Upper lobe of right lung (tissue), 1 donor: ENCODE data around the gene SRPK2. TPM values are rescaled to one million over a fixed set of nuclear protein-coding genes. Genes with fewer than 3 reads are reported as not detected.

ENCODE experiments used
- ATAC-seq: fragments of 200-7000 bp; cut with Tn5 transposase; one replicate; pipeline ENCODE4 v1.9.1; 2020; ENCODE audit warnings: mild to moderate bottlenecking, moderate library complexity
- DNase-seq: peaks from one replicate; pipeline ENCODE4 v3.0.0-alpha.2; 2020
- H3K27ac ChIP-seq: fragments of 200-600 bp; one replicate; pipeline ENCODE4 v1.8.0; 2022
- H3K27me3 ChIP-seq: fragments of 200-600 bp; one replicate; pipeline ENCODE4 v1.8.0; 2022; ENCODE audit warnings: mild to moderate bottlenecking
- H3K36me3 ChIP-seq: fragments of 200-600 bp; one replicate; pipeline ENCODE4 v1.8.0; 2022
- H3K4me1 ChIP-seq: fragments of 200-600 bp; one replicate; pipeline ENCODE4 v1.8.0; 2022
- H3K4me3 ChIP-seq: fragments of 200-600 bp; one replicate; pipeline ENCODE4 v1.8.0; 2022; ENCODE audit warnings: mild to moderate bottlenecking
- H3K9me3 ChIP-seq: fragments of 200-600 bp; one replicate; pipeline ENCODE4 v1.8.0; 2022
- intact Hi-C: fragments of 100-400 bp; cut with DNase I; formaldehyde crosslinking; loops from one replicate; pipeline ENCODE4 v1.11.0; 2022
- total RNA-seq: library from RNA; stranded (reverse); fragmentation: NEBNext Ultra II Directional; extraction: Animal tissue kit (Norgen Biotek cat#: 25700); gene quantifications from one replicate; pipeline ENCODE4 v1.2.1, GENCODE V29; 2021
- TF ChIP-seq, protein P1 (sequence below): fragments of 200-600 bp; IDR thresholded peaks from one replicate; pipeline ENCODE4 v1.8.0; 2022; ENCODE audit warnings: antibody characterized with exemption
- donor health status: DM: no; HTN: yes; CAD: no; lungs with severe emphysema.

The SRPK2 gene
- total RNA-seq, 1 donor from 2014 or later = 48.5 TPM

DNA sequence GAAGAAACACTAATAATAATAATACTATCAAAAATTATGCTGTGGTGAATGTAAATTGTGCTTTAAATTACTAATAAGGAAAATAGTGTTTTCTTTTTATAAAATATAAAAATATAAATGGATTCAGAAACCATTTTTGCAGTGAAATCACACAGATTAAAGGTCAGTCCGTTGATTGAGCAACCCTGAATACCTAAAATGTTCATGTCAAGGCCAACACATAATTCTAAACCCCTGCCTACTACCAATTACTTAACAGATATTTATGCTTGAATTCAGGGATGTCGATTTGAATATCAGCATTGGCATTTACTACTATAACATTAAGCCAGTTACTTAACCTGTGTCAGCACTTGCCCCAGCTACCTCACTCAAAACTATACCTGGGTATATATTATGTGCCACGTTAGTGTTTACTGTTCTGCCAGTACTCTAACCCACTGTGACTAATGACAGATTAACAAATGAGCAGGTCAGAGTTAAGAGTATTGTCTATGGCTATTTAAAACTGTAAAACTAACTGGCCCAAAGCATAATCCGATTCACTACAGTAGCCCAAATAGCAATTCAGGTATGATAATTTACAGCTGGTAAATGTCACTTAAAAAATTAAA, 209.7 kb downstream of the SRPK2 start:
- H3K27me3 ChIP-seq = no peaks in the 10 kb centered on the region
- H3K9me3 ChIP-seq = peaks cover 4% of the 10 kb centered on the region
- intact Hi-C loops = no loop called here
- DNase-seq = no peak
- no peak for ATAC-seq
- no peak overlapping the region for H3K27ac ChIP-seq
- no peak overlapping the region for H3K4me3 ChIP-seq
- H3K4me1 ChIP-seq = no peaks in the 10 kb centered on the region
- TF ChIP-seq, protein P1, sequence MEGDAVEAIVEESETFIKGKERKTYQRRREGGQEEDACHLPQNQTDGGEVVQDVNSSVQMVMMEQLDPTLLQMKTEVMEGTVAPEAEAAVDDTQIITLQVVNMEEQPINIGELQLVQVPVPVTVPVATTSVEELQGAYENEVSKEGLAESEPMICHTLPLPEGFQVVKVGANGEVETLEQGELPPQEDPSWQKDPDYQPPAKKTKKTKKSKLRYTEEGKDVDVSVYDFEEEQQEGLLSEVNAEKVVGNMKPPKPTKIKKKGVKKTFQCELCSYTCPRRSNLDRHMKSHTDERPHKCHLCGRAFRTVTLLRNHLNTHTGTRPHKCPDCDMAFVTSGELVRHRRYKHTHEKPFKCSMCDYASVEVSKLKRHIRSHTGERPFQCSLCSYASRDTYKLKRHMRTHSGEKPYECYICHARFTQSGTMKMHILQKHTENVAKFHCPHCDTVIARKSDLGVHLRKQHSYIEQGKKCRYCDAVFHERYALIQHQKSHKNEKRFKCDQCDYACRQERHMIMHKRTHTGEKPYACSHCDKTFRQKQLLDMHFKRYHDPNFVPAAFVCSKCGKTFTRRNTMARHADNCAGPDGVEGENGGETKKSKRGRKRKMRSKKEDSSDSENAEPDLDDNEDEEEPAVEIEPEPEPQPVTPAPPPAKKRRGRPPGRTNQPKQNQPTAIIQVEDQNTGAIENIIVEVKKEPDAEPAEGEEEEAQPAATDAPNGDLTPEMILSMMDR = no peak
- H3K36me3 ChIP-seq = no peaks in the 10 kb centered on the region

- Histone ChIP-seq H3K4me1 (no peaks in the 10 kb centered on the region), H3K36me3 (no peaks in the 10 kb centered on the region), H3K27ac (no peak overlapping the region), H3K9me3 (peaks cover 4% of the 10 kb centered on the region), H3K27me3 (no peaks in the 10 kb centered on the region), H3K4me3 (no peak overlapping the region)
- TF ChIP-seq, protein P1 = no peak
- ATAC-seq (no peak), DNase-seq (no peak)
- intact Hi-C loops = no loop called here
Observed at GRCh38 chr7:105178177-105178576, 210.5 kb downstream of the SRPK2 start.

DNA sequence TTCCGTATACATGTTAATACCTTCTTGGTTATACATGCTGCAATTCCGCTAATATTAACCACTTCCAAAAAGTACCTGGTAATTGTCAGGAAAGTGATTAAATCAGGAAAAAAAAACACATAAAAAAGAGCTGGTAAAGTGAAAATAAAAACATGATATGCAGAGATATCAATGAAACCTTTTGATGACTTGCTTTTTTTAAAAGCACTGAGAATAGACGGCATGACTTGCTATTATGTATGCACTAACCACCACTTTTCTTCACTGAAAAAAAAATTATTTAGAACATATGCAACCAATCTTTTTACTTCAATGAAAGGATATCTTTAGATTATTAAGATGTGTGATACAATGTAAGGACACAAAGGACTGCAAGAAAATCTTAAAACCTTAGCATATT, 211.7 kb downstream of the SRPK2 start:
- intact Hi-C loops = no loop called here
- Histone ChIP-seq H3K27me3 (no peaks in the 10 kb centered on the region), H3K4me1 (no peaks in the 10 kb centered on the region), H3K9me3 (peaks cover 4% of the 10 kb centered on the region), H3K4me3 (no peak overlapping the region), H3K36me3 (no peaks in the 10 kb centered on the region), H3K27ac (no peak overlapping the region)
- ATAC-seq (no peak), DNase-seq (no peak)
- TF ChIP-seq, protein P1 = no peak

GRCh38 chr7:105173586-105173985, 215.1 kb downstream of the SRPK2 start:
- no peaks in the 10 kb centered on the region for H3K9me3 ChIP-seq
- intact Hi-C loops = no loop called here
- DNase-seq (no peak), ATAC-seq (no peak)
- no peaks in the 10 kb centered on the region for H3K4me1 ChIP-seq
- no peak overlapping the region for H3K4me3 ChIP-seq
- H3K27ac ChIP-seq = no peak overlapping the region
- H3K36me3 ChIP-seq = peaks cover under 1% of the 10 kb centered on the region
- H3K27me3 ChIP-seq = no peaks in the 10 kb centered on the region
- TF ChIP-seq, protein P1 = no peak

DNA sequence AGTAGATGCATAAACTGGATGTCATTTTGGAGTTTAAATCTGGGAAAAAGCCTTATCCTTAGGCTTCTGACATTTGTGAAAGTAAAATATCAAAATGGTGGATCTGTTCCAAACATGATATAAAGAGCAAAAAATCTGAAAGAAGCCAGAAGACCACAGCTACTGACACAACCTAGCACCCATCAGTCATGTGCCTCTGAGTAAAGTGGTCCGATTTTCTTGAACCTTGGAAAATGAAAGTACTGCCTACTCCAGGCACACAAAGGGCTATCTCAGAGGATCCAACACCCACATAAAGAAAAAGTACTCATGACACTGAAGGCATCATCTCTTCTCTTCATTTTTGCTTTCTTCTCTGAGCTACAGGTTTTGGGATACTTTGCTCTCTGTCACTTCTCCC, 224.0 kb downstream of the SRPK2 start:
- no peaks in the 10 kb centered on the region for H3K9me3 ChIP-seq
- H3K4me3 ChIP-seq = no peak overlapping the region
- no peak overlapping the region for H3K27ac ChIP-seq
- peaks cover 47% of the 10 kb centered on the region for H3K36me3 ChIP-seq
- no peaks in the 10 kb centered on the region for H3K4me1 ChIP-seq
- DNase-seq = no peak
- intact Hi-C loops = no loop called here
- H3K27me3 ChIP-seq = no peaks in the 10 kb centered on the region
- no peak for ATAC-seq
- TF ChIP-seq, protein P1 = no peak

DNA sequence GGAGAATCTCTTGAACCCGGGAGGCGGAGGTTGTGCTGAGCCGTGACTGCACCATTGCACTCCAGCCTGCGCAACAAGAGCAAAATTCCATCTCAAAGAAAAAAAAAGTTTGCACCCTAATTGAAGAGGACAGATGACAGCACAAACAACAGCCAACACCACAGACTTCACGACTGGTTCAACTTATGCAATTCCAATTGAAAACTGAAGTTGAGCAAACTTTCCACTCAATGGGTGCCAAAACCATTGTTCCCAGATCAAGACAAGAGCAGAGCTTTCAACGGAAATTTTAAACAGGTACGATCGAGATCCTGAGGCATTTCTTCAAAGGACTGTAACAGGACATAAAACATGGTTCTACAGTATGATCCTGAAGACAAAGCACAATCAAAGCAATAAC, 225.0 kb downstream of the SRPK2 start:
- Histone ChIP-seq H3K27ac (no peak overlapping the region), H3K4me1 (no peaks in the 10 kb centered on the region), H3K4me3 (no peak overlapping the region), H3K36me3 (peaks cover 47% of the 10 kb centered on the region), H3K27me3 (no peaks in the 10 kb centered on the region), H3K9me3 (no peaks in the 10 kb centered on the region)
- no peak for ATAC-seq
- DNase-seq = no peak
- intact Hi-C loops = no loop called here
- TF ChIP-seq, protein P1 = no peak
